GM23338 (cell line): ENCODE data around the gene IARS2. TPM values are rescaled to one million over a fixed set of nuclear protein-coding genes. Genes with fewer than 3 reads are reported as not detected.

ENCODE experiments used
- ATAC-seq: fragments of 200-7000 bp; cut with Tn5 transposase; 3 replicates; pipeline ENCODE4 v1.9.1; 2020
- DNase-seq: peaks from one replicate; pipeline ENCODE4 v3.0.0-alpha.2; 2015; ENCODE audit warnings: low spot score
- H2AFZ ChIP-seq: fragments of 200-600 bp; sonication (generic); 2 replicates; pipeline ENCODE4 v1.8.0; 2016; ENCODE audit warnings: antibody characterized with exemption, mild to moderate bottlenecking, moderate library complexity
- H3F3A ChIP-seq: fragments of 200-600 bp; sonication (generic); replicated peaks from 2 replicates; pipeline ENCODE4 v1.8.0; 2017; ENCODE audit warnings: antibody characterized with exemption, mixed run types, low read depth
- H3K27ac ChIP-seq: fragments of 200-600 bp; sonication (generic); 2 replicates; pipeline ENCODE4 v1.6.1; 2016; ENCODE audit warnings: low read depth
- H3K27me3 ChIP-seq: fragments of 200-600 bp; sonication (generic); 2 replicates; pipeline ENCODE4 v1.8.0; 2016; ENCODE audit warnings: mild to moderate bottlenecking, mixed run types, moderate library complexity; ENCODE audit not compliant: insufficient read depth
- H3K36me3 ChIP-seq: fragments of 200-600 bp; sonication (generic); 2 replicates; pipeline ENCODE4 v1.8.0; 2016; ENCODE audit warnings: mild to moderate bottlenecking; ENCODE audit not compliant: insufficient read depth
- H3K4me1 ChIP-seq: fragments of 200-600 bp; sonication (generic); 2 replicates; pipeline ENCODE4 v1.8.0; 2016; ENCODE audit warnings: mild to moderate bottlenecking, moderate library complexity; ENCODE audit not compliant: insufficient read depth
- H3K4me2 ChIP-seq: fragments of 200-600 bp; sonication (generic); 2 replicates; pipeline ENCODE4 v1.7.1; 2017; ENCODE audit warnings: mixed run types
- H3K4me3 ChIP-seq: fragments of 200-600 bp; sonication (generic); 2 replicates; pipeline ENCODE4 v1.6.1; 2016; ENCODE audit warnings: mixed run types
- H3K79me2 ChIP-seq: fragments of 200-600 bp; sonication (generic); replicated peaks from 2 replicates; pipeline ENCODE4 v1.8.0; 2017; ENCODE audit warnings: mild to moderate bottlenecking; ENCODE audit not compliant: insufficient read depth
- H3K9me2 ChIP-seq: fragments of 200-600 bp; sonication (generic); 2 replicates; pipeline ENCODE4 v1.8.0; 2017; ENCODE audit not compliant: insufficient read depth
- H4K20me1 ChIP-seq: fragments of 200-600 bp; sonication (generic); replicated peaks from 2 replicates; pipeline ENCODE4 v1.8.0; 2017; ENCODE audit warnings: mild to moderate bottlenecking; ENCODE audit not compliant: insufficient read depth
- H3K27ac Mint-ChIP-seq: 2 replicates; pipeline ENCODE4 v1.8.0; 2020; ENCODE audit warnings: inconsistent platforms, mild to moderate bottlenecking, moderate library complexity, mixed read lengths
- H3K27me3 Mint-ChIP-seq: 3 replicates; pipeline ENCODE4 v1.8.0; 2022; ENCODE audit warnings: low read depth, mild to moderate bottlenecking, moderate library complexity, mixed read lengths, inconsistent platforms; ENCODE audit not compliant: insufficient read depth, poor library complexity
- H3K36me3 Mint-ChIP-seq: 3 replicates; pipeline ENCODE4 v1.8.0; 2021; ENCODE audit warnings: low read depth, mild to moderate bottlenecking, inconsistent platforms, moderate library complexity, mixed read lengths
- H3K4me1 Mint-ChIP-seq: 3 replicates; pipeline ENCODE4 v1.8.0; 2020; ENCODE audit warnings: mild to moderate bottlenecking, inconsistent platforms, mixed read lengths
- H3K4me3 Mint-ChIP-seq: 3 replicates; pipeline ENCODE4 v1.8.0; 2021; ENCODE audit warnings: moderate library complexity, mild to moderate bottlenecking, inconsistent platforms, mixed read lengths
- H3K9me3 Mint-ChIP-seq: 3 replicates; pipeline ENCODE4 v1.8.0; 2020; ENCODE audit warnings: moderate library complexity, mild to moderate bottlenecking, inconsistent platforms, mixed read lengths
- CREB1 ChIP-seq: fragments of 250-450 bp; sonication (Bioruptor Pico); IDR thresholded peaks from 2 replicates; pipeline ENCODE4 v1.5.0; 2020; ENCODE audit warnings: low read depth, mild to moderate bottlenecking, moderate library complexity
- EZH2 ChIP-seq: fragments of 200-600 bp; sonication (generic); IDR thresholded peaks from one replicate; pipeline ENCODE4 v1.8.0; 2017; ENCODE audit warnings: antibody characterized with exemption, mild to moderate bottlenecking, low read depth; ENCODE audit not compliant: unreplicated experiment
- JUNB ChIP-seq: IDR thresholded peaks from one replicate; pipeline ENCODE4 v1.6.1; 2016; ENCODE audit warnings: antibody characterized with exemption; ENCODE audit not compliant: unreplicated experiment
- NANOG ChIP-seq: IDR thresholded peaks from 2 replicates; pipeline ENCODE4 v1.6.1; 2016; ENCODE audit warnings: antibody characterized with exemption, borderline replicate concordance
- POLR2AphosphoS5 ChIP-seq: IDR thresholded peaks from 2 replicates; pipeline ENCODE4 v1.6.1; 2016; ENCODE audit warnings: antibody characterized with exemption, low read depth
- STAT1 ChIP-seq: IDR thresholded peaks from one replicate; pipeline ENCODE4 v1.6.1; 2016; ENCODE audit warnings: antibody characterized with exemption; ENCODE audit not compliant: unreplicated experiment
- ZNF114 ChIP-seq: fragments of 250-450 bp; sonication (Bioruptor Pico); IDR thresholded peaks from 2 replicates; pipeline ENCODE4 v1.5.0; 2020; ENCODE audit warnings: mild to moderate bottlenecking, moderate library complexity
- microRNA counts: library from miRNA; unstranded; fragments of <30 nt; microRNA quantifications from one replicate; lab custom pipeline; 2017
- microRNA-seq: library from miRNA; unstranded; fragments of <30 nt; microRNA quantifications from one replicate; pipeline ENCODE4, GENCODE V29; 2017
- polyA plus RNA-seq: library from polyadenylated mRNA; unstranded; fragments of >200 nt; fragmentation: Nextera tagmentation; extraction: Ambion mirVana; gene quantifications from 2 replicates; pipeline ENCODE4 v1.2.1, GENCODE V29; 2016
- small RNA-seq: library from RNA; depleted of rRNA; stranded (forward); fragments of <200 nt; gene quantifications from one replicate; pipeline ENCODE3, GENCODE V24; 2014; ENCODE audit warnings: low replicate concordance
- total RNA-seq: library from RNA; depleted of rRNA; stranded (reverse); fragments of >200 nt; shearing (Covaris generic); gene quantifications from 2 replicates; pipeline ENCODE4 v1.2.3, GENCODE V29; 2014; rRNA removed
- TF ChIP-seq, protein P1 (sequence below), 2 experiments: fragments of 200-600 bp in 1 of 2; sonication (generic) in 1 of 2; conservative IDR thresholded peaks; 2 replicates each; pipeline versions ENCODE4 v1.5.1 to v1.6.1; 2016 to 2017; ENCODE audit warnings: antibody characterized with exemption in 2 of 2, low read depth in 2 of 2, mild to moderate bottlenecking in 2 of 2, moderate library complexity in 1 of 2
- TF ChIP-seq, protein P2 (sequence below): IDR thresholded peaks from 2 replicates; pipeline ENCODE4 v1.6.1; 2016; ENCODE audit warnings: antibody characterized with exemption

The IARS2 gene
- total and polyA plus RNA-seq, 2 experiments from 2014 or later: 33.3 to 75.6 TPM

DNA sequence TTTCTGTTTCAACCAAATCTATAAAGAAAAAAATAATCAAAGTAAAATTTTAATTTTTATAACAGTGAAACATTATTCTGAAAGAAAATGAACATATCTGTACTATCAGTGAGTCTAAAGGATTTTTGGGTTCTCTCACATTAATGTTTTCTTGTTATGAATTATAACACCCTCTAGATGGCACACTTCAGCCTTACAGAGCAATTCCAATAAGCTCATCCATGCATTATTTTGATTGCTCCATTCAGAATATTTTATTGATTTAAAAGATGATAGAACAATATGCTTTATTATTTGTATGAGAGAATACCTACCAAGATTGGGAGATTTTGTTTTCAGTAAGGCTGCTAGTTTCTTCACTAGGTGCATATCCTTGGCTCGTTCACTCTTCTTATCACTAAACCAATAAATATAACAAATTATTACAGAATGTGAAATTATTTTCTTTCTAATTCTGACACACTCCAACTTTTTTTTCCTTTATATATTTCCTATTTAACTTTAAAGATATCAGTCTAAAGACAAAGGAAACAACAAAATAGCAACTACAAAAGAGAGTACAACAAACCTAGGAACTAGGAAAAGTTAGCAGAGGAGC is 95.9 kb downstream of the IARS2 start:
- no peaks in the 10 kb centered on the region for H3F3A ChIP-seq
- TF ChIP-seq, protein P1, sequence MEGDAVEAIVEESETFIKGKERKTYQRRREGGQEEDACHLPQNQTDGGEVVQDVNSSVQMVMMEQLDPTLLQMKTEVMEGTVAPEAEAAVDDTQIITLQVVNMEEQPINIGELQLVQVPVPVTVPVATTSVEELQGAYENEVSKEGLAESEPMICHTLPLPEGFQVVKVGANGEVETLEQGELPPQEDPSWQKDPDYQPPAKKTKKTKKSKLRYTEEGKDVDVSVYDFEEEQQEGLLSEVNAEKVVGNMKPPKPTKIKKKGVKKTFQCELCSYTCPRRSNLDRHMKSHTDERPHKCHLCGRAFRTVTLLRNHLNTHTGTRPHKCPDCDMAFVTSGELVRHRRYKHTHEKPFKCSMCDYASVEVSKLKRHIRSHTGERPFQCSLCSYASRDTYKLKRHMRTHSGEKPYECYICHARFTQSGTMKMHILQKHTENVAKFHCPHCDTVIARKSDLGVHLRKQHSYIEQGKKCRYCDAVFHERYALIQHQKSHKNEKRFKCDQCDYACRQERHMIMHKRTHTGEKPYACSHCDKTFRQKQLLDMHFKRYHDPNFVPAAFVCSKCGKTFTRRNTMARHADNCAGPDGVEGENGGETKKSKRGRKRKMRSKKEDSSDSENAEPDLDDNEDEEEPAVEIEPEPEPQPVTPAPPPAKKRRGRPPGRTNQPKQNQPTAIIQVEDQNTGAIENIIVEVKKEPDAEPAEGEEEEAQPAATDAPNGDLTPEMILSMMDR (conservative IDR thresholded peaks at IDR 0.05; ENCODE audit: low read depth in 2 of 2): peak in 1 of 2 experiments; percentile 60
- TF ChIP-seq CREB1: no peak
- Mint-ChIP-seq H3K36me3 (peaks cover 56% of the 10 kb centered on the region), H3K4me3 (no peak overlapping the region), H3K27me3 (no peaks in the 10 kb centered on the region), H3K4me1 (no peaks in the 10 kb centered on the region), H3K9me3 (no peaks in the 10 kb centered on the region), H3K27ac (no peak overlapping the region)
- DNase-seq (no peak), ATAC-seq (no peak)
- H3K9me2 ChIP-seq: no peaks in the 10 kb centered on the region
- no peaks in the 10 kb centered on the region for H4K20me1 ChIP-seq
- no peaks in the 10 kb centered on the region for H3K79me2 ChIP-seq
- no peak overlapping the region for H2AFZ ChIP-seq
- no peaks in the 10 kb centered on the region for H3K27me3 ChIP-seq
- no peak overlapping the region for H3K27ac ChIP-seq
- no peak overlapping the region for H3K4me3 ChIP-seq
- H3K4me2 ChIP-seq: no peak overlapping the region
- H3K4me1 ChIP-seq: no peaks in the 10 kb centered on the region
- peaks cover 22% of the 10 kb centered on the region for H3K36me3 ChIP-seq

DNA sequence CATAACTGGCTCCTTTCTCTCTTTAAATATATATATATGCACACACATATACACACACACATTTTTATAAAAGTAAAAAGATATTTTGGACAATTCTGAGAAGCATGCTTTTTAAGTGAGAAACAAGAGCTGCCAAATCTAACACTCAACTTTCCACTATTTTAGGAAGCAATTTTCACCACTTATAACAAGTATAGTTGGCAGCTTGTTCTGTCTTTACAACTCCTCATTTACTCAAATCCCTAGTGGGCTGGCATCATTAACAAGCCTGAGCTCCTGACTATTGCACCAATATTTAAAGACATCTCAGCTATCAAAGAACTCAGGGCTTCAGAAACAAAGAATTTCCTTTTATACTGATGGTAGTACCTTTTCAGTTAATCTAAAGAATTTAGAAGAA is 101.8 kb downstream of the IARS2 start:
- TF ChIP-seq POLR2AphosphoS5: no peak
- TF ChIP-seq NANOG: no peak
- TF ChIP-seq ZNF114 (CRISPR knock-in tag): no peak
- TF ChIP-seq EZH2: no peak
- TF ChIP-seq, protein P1 (conservative IDR thresholded peaks at IDR 0.05; ENCODE audit: low read depth in 2 of 2): no peak
- TF ChIP-seq STAT1: no peak
- TF ChIP-seq, protein P2, sequence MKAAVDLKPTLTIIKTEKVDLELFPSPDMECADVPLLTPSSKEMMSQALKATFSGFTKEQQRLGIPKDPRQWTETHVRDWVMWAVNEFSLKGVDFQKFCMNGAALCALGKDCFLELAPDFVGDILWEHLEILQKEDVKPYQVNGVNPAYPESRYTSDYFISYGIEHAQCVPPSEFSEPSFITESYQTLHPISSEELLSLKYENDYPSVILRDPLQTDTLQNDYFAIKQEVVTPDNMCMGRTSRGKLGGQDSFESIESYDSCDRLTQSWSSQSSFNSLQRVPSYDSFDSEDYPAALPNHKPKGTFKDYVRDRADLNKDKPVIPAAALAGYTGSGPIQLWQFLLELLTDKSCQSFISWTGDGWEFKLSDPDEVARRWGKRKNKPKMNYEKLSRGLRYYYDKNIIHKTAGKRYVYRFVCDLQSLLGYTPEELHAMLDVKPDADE: no peak
- TF ChIP-seq JUNB: no peak
- no peaks in the 10 kb centered on the region for H3K4me1 ChIP-seq
- no peak overlapping the region for H2AFZ ChIP-seq
- H3K4me2 ChIP-seq: no peak overlapping the region
- Mint-ChIP-seq H3K4me3 (no peak overlapping the region), H3K4me1 (no peaks in the 10 kb centered on the region), H3K27ac (no peak overlapping the region), H3K36me3 (peaks cover 34% of the 10 kb centered on the region; the same call in 2 of the 3 replicates), H3K27me3 (no peaks in the 10 kb centered on the region), H3K9me3 (no peaks in the 10 kb centered on the region)
- no peak overlapping the region for H3K4me3 ChIP-seq
- ATAC-seq: no peak
- H3K36me3 ChIP-seq: peaks cover 15% of the 10 kb centered on the region
- no peak overlapping the region for H3K27ac ChIP-seq
- DNase-seq: no peak
- H3F3A ChIP-seq: no peaks in the 10 kb centered on the region
- H3K9me2 ChIP-seq: no peaks in the 10 kb centered on the region
- H3K79me2 ChIP-seq: no peaks in the 10 kb centered on the region
- no peaks in the 10 kb centered on the region for H4K20me1 ChIP-seq
- no peaks in the 10 kb centered on the region for H3K27me3 ChIP-seq

MicroRNA genes within 50 kb of the gene (microRNA counts, 767-probe panel; counts per million panel counts)
- not detected for microRNA hsa-miR-194-5p (lab: Ali Mortazavi, UCI)
- not detected for microRNA hsa-miR-215 (lab: Ali Mortazavi, UCI)

Small RNA genes within 50 kb of the gene (microRNA-seq; reads per million reads assigned to microRNA genes)
- gene MIR194-1 (not detected), gene MIR215 (not detected)

Small RNA genes within 50 kb of the gene (small RNA-seq; reads per million reads assigned to genes)
- gene MIR194-1 (not detected), gene MIR215 (not detected)

Other genes with a start within 250 kb of the IARS2 start
- gene SLC30A10, start 165.6 kb upstream of the IARS2 start, total RNA-seq: 0.47 and 1.1 TPM in 2 replicates
- 0.17 and 0.47 TPM in 2 replicates for gene SLC30A10, start 165.6 kb upstream of the IARS2 start, polyA plus RNA-seq
- gene EPRS1, start 47.6 kb upstream of the IARS2 start, total RNA-seq: 115 and 133 TPM in 2 replicates
- 140 and 158 TPM in 2 replicates for gene EPRS1, start 47.6 kb upstream of the IARS2 start, polyA plus RNA-seq
- gene BPNT1, start 4.3 kb upstream of the IARS2 start, total RNA-seq: 16.9 and 17.2 TPM in 2 replicates
- 8.9 and 9.6 TPM in 2 replicates for gene BPNT1, start 4.3 kb upstream of the IARS2 start, polyA plus RNA-seq
- 41.6 and 44.6 TPM in 2 replicates for gene RAB3GAP2, start 178.3 kb downstream of the IARS2 start, total RNA-seq
- 15.7 and 19.4 TPM in 2 replicates for gene RAB3GAP2, start 178.3 kb downstream of the IARS2 start, polyA plus RNA-seq